DMS53 treated with DMSO at 0.1 percent for 48 hours (cell line): ENCODE data around the gene CSNK2A2.

Experiments
- DNase-seq: peaks from one replicate; lab custom pipeline; 2025; ENCODE audit not compliant: unreplicated experiment; lab: John Stamatoyannopoulos, UW

The CSNK2A2 gene

GRCh38 chr16:58198022-58198683 is at the start of gene CSNK2A2:
CSNK2A2 (minus strand) TSS chr16:58198106; CDS start chr16:58197736, 370 bp downstream.
- DNase-seq, result peak; percentile 21

DNA sequence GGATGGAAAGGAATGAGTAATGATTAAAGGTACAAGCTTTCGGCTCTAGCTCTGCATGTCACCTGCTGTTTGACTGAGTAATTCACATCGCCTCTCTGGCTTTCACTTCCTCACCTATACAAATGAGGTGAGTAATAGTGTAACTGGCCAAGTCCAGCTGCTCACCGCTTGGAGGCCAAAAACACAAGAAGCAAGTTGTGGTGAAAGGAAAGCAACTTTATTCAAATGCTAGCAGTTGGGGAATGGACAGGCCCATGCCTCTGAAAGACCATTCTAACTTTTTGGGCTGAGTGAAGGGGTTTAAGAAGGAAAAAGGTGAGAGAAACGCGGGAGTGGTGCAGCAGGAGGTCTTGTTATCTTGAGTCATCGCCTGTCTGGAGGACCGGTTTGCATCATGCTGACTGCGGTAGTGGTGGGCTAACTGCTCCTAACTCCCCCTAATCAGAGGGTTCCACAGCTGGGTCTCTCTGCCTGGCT is 45.7 kb upstream of the CSNK2A2 start:
- no peak for DNase-seq

DNA sequence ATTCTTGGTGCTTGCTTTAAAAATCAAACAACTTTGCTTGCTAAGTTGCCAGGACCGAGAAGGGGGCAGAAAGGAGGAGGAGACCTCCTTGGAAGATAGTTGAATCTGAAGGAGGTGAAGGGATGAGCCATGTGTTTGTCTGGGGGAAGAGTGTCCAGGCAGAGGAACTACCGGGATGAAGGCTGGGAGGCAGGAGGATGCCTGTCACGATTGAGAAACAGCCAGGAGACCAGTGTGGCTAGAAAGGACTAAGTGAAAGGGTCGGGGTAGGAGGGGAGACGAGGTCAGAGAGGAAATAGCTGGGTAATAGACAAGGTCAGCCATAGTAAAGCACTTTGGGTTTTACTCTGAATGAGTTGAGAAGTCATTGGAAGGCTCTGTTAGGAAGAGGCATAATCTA is 38.9 kb upstream of the CSNK2A2 start:
- DNase-seq, result no peak

GRCh38 chr16:58236231-58236690 is 38.4 kb upstream of the CSNK2A2 start:
- peak; percentile 32 for DNase-seq

DNA sequence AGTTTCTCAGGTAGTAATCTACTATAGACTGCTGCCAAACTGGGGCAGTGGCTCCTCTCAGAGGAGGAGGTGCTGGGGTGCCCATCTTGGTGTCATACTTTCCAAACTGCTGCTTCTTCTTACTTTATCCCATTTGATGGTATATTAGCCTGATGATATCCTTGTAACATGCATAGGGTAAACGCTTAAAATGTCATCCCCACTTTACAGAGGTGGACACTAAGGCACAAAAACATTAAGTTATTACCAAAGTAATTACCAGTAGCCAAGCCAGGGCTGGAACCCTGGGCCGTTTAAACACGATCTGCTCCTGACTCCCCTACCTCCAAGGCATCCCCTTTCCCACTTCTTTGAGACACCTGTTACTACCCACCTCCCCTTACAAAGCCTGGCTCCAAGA is 37.8 kb upstream of the CSNK2A2 start:
- no peak for DNase-seq

DNA sequence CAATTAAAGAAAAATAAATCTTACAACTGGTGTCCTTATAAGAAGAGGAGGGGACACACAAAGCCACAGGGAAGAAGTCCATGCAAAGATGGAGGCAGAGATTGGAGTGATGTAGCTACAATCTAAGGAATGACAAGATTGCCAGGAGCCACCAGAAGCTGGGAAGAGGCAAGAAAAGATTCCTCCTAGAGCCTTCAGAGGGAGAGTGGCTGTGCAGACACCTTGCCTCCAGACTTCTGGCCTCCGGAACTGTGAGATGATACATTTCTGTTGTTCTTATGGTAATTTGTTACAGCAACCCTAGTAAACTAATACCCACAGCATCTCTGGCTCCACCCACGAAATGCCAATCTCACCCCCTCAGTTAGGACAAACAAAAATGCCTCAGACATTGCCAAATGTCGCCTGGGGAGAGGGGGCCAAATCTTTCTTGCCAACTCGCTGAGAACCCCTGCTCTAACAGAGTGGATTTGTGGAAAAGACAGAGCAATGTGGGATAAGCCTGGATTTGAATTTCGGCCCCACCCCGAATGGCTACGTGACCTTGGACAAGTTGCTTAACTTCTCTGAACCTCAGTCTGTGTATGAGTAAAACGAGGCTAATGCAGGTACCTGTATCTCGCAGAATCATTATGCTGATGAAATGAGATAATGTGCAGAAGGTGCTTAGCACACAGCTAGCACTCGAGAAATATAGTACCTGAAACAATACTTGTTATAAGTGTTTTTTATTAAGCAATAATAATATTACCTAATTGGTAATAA is 37.1 kb upstream of the CSNK2A2 start:
- DNase-seq, result no peak

- no peak for DNase-seq
Observed at GRCh38 chr16:58230259-58230658, 32.4 kb upstream of the CSNK2A2 start.

- DNase-seq, result no peak
Observed at GRCh38 chr16:58226790-58227189, 28.9 kb upstream of the CSNK2A2 start.

DNA sequence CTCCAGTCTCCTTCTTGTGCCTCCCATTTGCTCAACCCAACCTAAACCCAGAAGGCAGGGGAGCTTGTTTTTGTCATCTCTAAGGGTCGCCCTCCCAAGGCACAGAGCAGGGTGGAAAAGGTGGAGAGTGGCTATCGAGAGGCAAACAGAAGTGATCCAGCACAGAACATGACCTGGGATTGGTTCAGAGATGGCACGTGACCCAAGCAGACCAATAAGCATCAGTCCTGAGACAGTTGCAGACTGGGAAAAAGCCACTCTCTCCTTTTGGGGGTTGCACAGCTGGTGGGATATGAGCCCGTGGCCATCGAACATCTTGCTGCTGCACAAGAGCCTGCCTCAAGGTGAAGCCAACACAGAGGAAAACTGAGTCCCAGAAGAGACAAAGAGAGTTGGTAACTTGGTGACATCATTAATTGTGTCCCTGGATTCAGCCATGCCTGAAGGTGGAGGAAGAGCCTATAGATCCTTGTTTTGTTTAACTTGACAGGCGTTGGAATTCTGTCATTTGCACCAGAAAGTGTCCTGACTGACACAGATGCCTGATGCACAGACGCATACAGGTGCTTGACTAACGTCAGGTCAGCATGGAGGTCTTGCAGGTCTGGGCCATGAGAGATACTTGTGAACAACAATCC is 28.2 kb upstream of the CSNK2A2 start:
- no peak for DNase-seq

DNA sequence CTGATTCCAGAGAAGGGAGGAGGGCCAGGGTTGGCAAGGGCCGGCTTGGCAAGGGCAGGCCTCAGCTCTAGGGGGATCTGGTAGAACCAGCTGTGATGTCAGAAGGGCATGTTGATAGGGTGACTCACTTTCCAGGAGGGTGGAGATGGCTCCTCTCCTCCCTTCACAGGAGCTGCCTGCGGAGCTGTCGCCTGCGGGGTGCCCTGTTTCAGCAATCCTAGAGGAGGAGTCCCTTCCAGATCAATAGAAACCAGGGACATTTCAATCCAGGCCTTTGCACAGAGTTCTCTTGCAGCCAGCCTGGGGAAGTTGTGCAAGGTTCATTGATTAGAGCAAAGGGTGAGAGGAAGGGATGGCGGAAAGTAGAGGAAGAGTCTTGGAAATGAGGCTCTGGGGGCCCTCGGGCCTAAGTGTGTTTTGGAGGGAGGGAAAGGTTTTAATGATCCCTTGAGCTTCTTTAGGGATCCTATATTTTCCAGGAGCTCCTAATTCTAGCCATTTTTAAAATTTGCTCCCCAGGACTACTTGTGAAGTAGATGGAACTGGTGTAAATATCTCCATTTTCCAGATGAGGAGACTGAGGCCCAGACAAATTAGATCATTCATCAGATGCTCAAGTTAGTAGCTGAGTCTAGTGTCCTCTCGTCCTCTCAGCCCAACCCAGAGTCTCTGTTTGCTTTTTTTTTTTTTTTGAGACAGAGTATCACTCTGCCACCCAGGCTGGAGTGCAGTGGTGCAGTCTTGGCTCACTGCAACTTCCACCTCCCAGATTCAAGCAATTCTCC is 24.8 kb upstream of the CSNK2A2 start:
- peak; percentile 5 for DNase-seq

- DNase-seq, result no peak
Observed at GRCh38 chr16:58219432-58219831, 21.5 kb upstream of the CSNK2A2 start.

DNA sequence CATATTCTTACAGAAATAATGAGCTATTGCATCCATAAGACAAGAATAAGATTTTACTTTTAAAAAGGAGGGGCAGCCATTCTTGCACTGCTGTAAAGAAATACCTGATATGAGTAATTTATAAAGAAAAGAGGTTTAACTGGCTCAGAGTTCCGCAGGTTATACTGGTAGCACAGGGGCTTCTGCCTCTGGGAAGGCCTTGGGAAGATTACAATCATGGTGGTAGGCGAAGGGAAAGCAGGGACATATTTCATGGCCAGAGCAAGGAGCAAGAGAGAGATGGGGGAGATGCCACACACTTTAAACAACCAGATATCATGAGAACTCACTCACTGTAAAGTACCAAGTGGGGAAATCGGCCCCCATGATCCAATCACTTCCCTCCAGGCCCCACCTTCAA is 20.9 kb upstream of the CSNK2A2 start:
- DNase-seq, result no peak

DNA sequence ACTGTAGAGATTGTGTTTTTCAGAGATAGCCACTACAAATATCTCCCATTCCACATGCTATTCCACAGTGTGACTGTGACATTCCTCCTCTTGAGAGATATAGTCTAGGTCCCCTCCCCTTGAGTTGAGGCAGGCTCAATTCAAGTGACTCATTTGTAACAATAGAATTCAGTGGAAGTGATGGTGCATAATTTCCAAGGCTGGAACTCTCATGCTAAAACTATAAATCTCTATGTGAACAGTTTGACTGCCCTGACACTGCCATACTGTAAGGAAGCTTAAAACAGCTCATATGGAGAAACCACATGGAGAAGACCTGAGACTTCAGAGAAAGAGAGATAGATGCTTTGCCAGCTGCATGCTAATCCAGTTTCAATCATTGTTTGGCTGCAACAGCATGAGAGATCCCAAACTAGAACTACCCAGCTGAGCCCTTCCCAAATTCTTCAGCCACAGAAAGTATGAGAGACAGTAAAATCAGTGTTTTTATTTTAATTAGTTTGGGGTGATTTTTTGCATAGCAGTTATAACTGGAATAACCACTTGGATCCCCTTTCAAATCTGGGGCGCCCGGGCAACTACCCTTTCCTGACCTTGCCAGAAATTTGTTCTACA is 19.5 kb upstream of the CSNK2A2 start:
- DNase-seq, result no peak

GRCh38 chr16:58212824-58213655 is 15.1 kb upstream of the CSNK2A2 start:
- DNase-seq, result no peak

DNA sequence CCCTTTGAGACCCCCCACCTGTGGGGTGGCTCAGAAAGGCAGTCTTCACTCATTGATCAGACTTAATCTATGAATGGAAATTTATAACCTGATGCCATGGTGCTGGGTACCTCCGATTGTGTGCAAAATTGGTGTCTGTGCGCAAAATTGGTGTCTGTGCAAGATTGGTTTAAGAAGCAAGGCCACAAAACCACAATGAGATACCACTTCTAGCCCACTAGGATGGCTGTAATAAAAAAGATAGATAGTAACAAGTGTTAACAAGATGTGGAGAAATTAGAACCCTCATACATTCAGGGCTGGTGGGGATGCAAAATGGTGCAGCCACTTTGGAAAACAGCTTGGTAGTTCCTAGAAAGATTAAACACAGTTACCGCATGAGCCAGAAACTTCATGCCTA is 13.9 kb upstream of the CSNK2A2 start:
- no peak for DNase-seq

DNA sequence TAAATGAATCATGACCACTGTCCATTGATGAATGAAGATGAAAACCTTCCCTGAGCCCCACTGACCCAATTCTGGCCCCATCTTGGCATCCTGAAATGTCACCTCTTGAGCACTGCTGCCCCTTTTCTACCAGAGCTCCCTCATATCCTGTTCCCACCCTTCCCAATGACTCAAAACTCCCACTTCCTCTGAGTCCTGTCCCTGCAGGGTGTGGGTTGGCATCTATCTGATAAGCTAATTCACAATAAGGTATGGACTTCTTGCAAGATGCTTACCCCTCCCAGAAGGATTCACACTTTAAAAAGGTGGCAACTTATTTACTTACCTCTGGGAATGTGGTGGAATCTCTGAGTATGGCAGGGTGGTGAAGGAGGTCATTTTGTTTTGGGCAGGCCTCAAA is 13.3 kb upstream of the CSNK2A2 start:
- DNase-seq, result no peak

- no peak for DNase-seq
Observed at GRCh38 chr16:58205276-58206036, 7.5 kb upstream of the CSNK2A2 start.

DNA sequence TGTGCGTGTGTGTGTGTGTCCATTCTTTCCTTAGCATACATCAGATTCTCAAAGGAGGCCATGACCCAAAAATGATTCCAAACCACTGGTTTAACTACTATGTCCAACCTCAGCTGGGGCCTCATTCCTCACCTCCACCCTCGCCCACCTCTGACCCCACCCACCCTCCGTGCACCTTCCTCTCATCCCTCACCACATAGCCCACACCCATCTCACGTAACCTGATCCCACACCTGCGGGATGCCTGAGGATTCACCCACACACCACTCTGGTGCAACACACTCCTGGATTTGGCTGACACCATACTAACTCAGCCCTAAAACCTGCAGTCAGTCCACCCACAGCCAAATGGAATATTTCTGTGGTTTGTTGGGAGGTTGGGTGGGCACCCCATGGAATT is 3.3 kb upstream of the CSNK2A2 start:
- no peak for DNase-seq
